HG03378 (cell line): ENCODE results near the gene GABRR2.
"Not testable (repeated sequence)": the region's sequence is repeated elsewhere in the genome, so short reads cannot be mapped to it uniquely, and the experiment has no call there.

ENCODE experiments used
- ATAC-seq: cut with Tn5 transposase; IDR thresholded peaks from one replicate; pipeline ENCODE4 v1.9.1; 2021; ENCODE audit warnings: mild to moderate bottlenecking, moderate library complexity; ENCODE audit not compliant: unreplicated experiment

GABRR2 gene

GRCh38 chr6:89328976-89329375 is 13.9 kb upstream of the GABRR2 start:
- no peak for ATAC-seq

GRCh38 chr6:89324304-89324703 is 9.2 kb upstream of the GABRR2 start:
- no peak for ATAC-seq

GRCh38 chr6:89323511-89323971 is 8.4 kb upstream of the GABRR2 start:
- ATAC-seq: no peak

GRCh38 chr6:89321131-89321970 is 6.3 kb upstream of the GABRR2 start:
- ATAC-seq: no peak

- no peak for ATAC-seq
These were observed 5.0 kb upstream of the GABRR2 start for GRCh38 chr6:89320012-89320559.

GRCh38 chr6:89317067-89317466 is 2.0 kb upstream of the GABRR2 start:
- no peak for ATAC-seq

- ATAC-seq: no peak
These were observed 407 bp downstream of the GABRR2 start for GRCh38 chr6:89314692-89315091.

- no peak for ATAC-seq
These were observed 2.1 kb downstream of the GABRR2 start for GRCh38 chr6:89313006-89313405.

- ATAC-seq: no peak
These were observed 3.1 kb downstream of the GABRR2 start for GRCh38 chr6:89311853-89312531.

GRCh38 chr6:89311530-89311852 is 3.6 kb downstream of the GABRR2 start:
- no peak for ATAC-seq

- no peak for ATAC-seq
These were observed 4.2 kb downstream of the GABRR2 start for GRCh38 chr6:89310929-89311328.

GRCh38 chr6:89308525-89309395 is 6.3 kb downstream of the GABRR2 start:
- ATAC-seq: no peak

GRCh38 chr6:89304517-89304916 is 10.6 kb downstream of the GABRR2 start:
- ATAC-seq: not testable (repeated sequence)

GRCh38 chr6:89302936-89303335 is 12.2 kb downstream of the GABRR2 start:
- no peak for ATAC-seq

- no peak for ATAC-seq
These were observed 12.8 kb downstream of the GABRR2 start for GRCh38 chr6:89302195-89302770.

- no peak for ATAC-seq
These were observed 13.4 kb downstream of the GABRR2 start for GRCh38 chr6:89301586-89302194.

- no peak for ATAC-seq
These were observed 15.6 kb downstream of the GABRR2 start for GRCh38 chr6:89299466-89299850.

GRCh38 chr6:89298680-89299465 is 16.2 kb downstream of the GABRR2 start:
- ATAC-seq: no peak

- peak; percentile 91 for ATAC-seq
These were observed 17.3 kb downstream of the GABRR2 start for GRCh38 chr6:89297695-89298351.
